Muscle of arm (tissue), 12 donors: ENCODE results near the gene DRD1. TPM values are rescaled to one million over a fixed set of nuclear protein-coding genes. Genes with fewer than 3 reads are reported as not detected.
"Not testable (repeated sequence)": the region's sequence is repeated elsewhere in the genome, so short reads cannot be mapped to it uniquely, and the experiment has no call there.

Source experiments
- DNase-seq: peaks from one replicate; pipeline ENCODE4 v3.0.0-alpha.2; 2013
- polyA plus RNA-seq, 12 donors: library from polyadenylated mRNA; unstranded; fragments of 120-200 nt; gene quantifications; one replicate each; pipeline ENCODE4 v1.2.1, GENCODE V29; 2013; ENCODE audit not compliant: insufficient read length in 12 of 12

The DRD1 gene
- polyA plus RNA-seq, 12 donors, result 0.04 to 1.2 (median 0.13) TPM; not detected in 6

- no peak for DNase-seq
Observed at GRCh38 chr5:175434800-175435199, 9.2 kb downstream of the DRD1 start.

DNA sequence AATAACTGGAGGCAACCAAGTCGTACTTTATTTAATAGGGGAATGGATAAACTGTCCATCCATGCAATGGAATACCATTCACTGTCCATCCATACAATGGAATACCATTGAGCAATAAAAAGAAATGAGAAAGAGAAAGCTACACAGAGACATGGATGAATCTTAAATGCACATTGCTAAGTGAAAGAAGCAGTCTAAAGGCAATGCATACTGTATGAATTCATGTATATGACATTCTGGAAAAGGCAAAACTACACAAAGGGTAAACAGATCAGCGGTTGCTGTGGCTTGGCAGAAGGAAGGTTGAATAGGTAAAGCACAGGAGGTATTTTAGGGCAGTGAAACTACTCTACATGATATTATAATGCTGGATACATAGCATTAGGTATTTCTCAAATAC lies 16.2 kb downstream of the DRD1 start:
- no peak for DNase-seq

- not testable (repeated sequence) for DNase-seq
Observed at GRCh38 chr5:175424594-175424993, 19.4 kb downstream of the DRD1 start.

GRCh38 chr5:175422058-175422457 lies 21.9 kb downstream of the DRD1 start:
- DNase-seq, result no peak

DNA sequence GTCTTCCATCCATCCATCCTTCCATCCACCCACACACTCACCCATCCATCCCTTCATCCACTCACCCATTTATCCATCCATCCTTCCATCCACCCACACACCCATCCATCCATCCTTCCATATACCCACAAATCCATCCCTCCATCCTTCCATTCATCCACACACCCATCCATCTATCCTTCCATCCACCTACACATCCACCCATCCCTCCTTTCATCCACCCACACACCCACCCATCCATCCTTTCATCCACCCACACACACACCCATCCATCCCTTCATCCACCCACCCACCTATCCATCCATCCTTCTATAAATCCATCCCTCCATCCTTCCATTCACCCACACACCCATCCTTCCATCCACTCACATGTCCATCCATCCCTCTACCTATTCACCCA lies 23.6 kb downstream of the DRD1 start:
- no peak for DNase-seq

- DNase-seq, result no peak
Observed at GRCh38 chr5:175418251-175418650, 25.7 kb downstream of the DRD1 start.

GRCh38 chr5:175417384-175417783 lies 26.6 kb downstream of the DRD1 start:
- no peak for DNase-seq

DNA sequence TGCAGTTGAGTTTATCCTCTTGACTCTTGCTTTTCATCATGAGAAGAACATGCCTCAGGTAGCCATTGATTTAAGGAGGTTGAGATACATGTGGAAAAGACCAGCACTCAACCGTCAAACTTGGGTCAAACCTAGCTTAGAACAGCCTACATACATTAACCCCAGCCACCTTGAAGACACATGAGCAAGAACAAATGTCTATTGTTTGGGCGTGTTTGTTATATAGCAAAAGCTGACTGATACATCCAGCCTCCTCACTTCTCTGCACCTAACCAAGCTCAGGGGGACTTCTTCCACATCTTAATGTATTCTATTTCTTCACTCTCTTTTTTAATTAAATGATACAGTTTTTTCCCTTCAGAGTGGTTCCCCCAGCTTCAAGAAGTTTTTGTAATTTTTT lies 28.7 kb downstream of the DRD1 start:
- DNase-seq, result no peak

DNA sequence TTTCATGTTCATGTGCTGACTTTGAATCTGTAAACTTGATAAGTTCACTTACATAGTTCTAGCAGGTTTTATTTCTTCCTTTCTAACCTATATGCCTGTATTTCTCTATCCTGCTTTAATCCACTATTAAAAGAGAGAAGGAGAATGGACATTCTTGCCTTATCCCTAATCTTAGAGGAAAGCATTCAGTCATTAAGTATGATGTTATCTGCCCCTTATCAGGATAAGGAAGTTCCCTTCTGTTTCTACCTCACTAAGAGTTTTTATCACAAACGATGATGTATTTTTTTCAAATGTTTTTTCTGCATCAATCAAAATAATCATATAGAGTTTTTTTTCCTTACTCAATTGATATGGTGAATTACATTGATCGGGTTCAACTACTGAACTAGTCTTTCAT lies 33.1 kb downstream of the DRD1 start:
- DNase-seq, result no peak

DNA sequence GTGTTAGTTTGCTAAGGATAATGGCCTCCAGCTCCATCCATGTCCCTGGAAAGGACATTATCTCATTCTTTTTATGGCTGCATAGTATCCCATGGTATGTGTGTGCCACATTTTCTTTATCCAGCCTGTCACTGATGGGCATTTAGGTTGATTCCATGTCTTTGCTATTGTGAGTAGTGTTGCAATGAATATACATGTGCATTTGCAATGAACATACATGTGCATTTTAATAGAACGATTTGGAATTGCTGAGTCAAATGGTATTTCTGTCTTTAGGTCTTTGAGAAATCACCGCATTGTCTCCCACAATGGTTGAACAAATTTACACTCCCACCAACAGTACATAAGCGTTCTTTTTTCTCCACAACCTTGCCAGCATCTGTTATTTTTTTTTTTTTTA lies 37.7 kb downstream of the DRD1 start:
- no peak for DNase-seq

DNA sequence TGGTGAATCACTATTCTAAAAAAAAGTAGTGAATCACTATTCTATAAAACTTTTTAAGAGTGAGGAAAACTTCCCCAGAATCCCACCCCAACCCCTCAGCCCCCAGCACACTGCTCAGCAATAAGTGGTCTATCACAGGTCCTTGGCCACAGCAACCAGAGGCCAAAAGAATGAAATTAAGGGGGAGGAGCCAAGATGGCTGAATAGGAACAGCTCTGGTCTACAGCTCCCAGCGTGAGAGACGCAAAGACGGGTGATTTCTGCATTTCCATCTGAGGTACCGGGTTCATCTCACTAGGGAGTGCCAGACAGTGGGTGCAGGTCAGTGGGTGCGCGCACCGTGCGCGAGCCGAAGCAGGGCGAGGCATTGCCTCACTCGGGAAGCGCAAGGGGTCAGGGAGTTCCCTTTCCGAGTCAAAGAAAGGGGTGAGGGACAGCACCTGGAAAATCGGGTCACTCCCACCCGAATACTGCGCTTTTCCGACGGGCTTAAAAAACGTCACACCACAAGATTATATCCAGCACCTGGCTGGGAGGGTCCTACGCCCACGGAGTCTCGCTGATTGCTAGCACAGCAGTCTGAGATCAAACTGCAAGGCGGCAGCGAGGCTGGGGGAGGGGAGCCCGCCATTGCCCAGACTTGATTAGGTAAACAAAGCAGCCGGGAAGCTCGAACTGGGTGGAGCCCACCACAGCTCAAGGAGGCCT lies 46.2 kb downstream of the DRD1 start:
- not testable (repeated sequence) for DNase-seq

DNA sequence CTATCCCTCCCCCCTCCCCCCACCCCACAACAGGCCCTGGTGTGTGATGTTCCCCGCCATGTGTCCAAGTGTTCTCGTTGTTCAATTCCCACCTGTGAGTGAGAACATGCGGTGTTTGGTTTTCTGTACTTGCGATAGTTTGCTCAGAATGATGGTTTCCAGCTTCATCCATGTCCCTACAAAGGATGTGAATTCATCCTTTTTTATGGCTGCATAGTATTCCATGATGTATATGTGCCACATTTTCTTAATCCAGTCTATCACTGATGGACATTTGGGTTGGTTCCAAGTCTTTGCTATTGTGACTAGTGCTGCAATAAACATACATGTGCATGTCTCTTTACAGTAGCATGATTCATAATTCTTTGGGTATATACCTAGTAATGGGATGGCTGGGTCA lies 48.6 kb downstream of the DRD1 start:
- DNase-seq, result not testable (repeated sequence)

DNA sequence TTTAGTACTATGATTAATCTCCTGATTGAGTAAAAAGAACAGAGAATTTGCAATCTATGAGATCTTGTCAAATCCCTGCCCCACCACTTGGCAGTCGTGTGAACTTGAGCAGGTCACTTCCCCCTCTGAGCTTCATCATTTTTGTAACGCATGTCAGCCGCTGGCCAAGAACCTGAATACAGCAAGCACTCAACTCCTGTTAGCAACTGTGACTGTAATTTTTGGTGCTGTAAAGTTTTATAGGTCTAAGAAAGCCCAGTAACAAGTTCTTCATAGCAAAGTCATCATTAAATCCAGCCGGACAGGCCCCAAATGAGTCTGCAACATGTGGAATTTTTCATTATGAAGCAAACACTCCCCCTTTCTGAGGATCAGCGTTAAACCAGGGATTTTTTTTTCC lies 49.4 kb downstream of the DRD1 start:
- no peak for DNase-seq

DNA sequence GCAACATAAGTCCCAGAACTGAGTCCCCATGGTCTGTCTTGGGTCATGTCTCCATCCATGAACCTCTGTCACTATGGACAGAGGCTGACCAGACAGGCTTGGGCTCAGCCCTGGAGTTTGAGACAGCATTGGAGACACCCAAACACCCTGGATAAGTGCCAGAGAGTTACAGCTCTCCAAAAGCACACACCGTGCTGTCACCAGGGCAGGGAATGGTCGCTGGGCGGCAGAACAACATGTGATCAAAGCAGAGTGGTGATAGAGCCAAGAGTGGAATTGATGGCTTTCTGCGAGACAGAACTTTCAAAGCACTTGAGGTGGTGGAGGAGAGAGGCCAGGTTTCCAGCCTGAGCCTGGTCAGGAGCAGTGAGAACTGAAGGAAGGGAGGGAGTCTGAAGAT lies 50.1 kb downstream of the DRD1 start:
- DNase-seq, result no peak

GRCh38 chr5:175392236-175392635 lies 51.7 kb downstream of the DRD1 start:
- no peak for DNase-seq

- DNase-seq, result no peak
Observed at GRCh38 chr5:175390352-175391083, 53.5 kb downstream of the DRD1 start.

Other genes with a start within 250 kb of the DRD1 start
- 10 to 100 TPM in 11 of 12 donors, not detected in 1; 18.0 to 33.7 (median 21.4) TPM for gene SFXN1, start 34.4 kb upstream of the DRD1 start, polyA plus RNA-seq
- gene HRH2, start 213.9 kb upstream of the DRD1 start, polyA plus RNA-seq, result 1 to 10 TPM in 3 of 12 donors, under 1 TPM in 7, not detected in 2; 0.67 to 2.9 (median 0.95) TPM